Sigmoid colon (tissue), 7 donors: Measurements from ENCODE around the gene OVCH2. TPM values are rescaled to one million over a fixed set of nuclear protein-coding genes. Genes with fewer than 3 reads are reported as not detected.

ENCODE experiments used
- DNase-seq: peaks from one replicate; pipeline ENCODE4 v3.0.0-alpha.2; 2019
- H3K27ac ChIP-seq, 4 donors: fragments of 200-600 bp; sonication (generic); one replicate each; pipeline ENCODE4 v1.5.1; 2016 to 2019; ENCODE audit warnings: mild to moderate bottlenecking in 1 of 4
- H3K27me3 ChIP-seq, 3 donors: fragments of 200-600 bp; sonication (generic); one replicate each; pipeline ENCODE4 v1.5.1; 2019; ENCODE audit warnings: mild to moderate bottlenecking in 1 of 3
- H3K36me3 ChIP-seq, 4 donors: fragments of 200-600 bp; sonication (generic); one replicate each; pipeline ENCODE4 v1.5.1; 2016 to 2019
- H3K4me1 ChIP-seq, 4 donors: fragments of 200-600 bp; sonication (generic); one replicate each; pipeline ENCODE4 v1.5.1; 2017 to 2019
- H3K4me3 ChIP-seq, 4 donors: fragments of 200-600 bp; sonication (generic); one replicate each; pipeline ENCODE4 v1.5.1; 2017 to 2019; ENCODE audit warnings: mild to moderate bottlenecking in 2 of 4, moderate library complexity in 1 of 4
- H3K9me3 ChIP-seq, 4 donors: fragments of 200-600 bp in 3 of 4; sonication (generic) in 3 of 4; one replicate each; pipeline versions ENCODE4 v1.5.1 to v1.6.1; 2013 to 2019
- CTCF ChIP-seq, 4 experiments: fragments of 450-650 bp in 3 of 4; fragments of 200-600 bp in 1 of 4; IDR thresholded peaks; one replicate each; pipeline ENCODE4 v1.5.1; 2016 to 2019; ENCODE audit warnings: antibody characterized with exemption in 4 of 4, mild to moderate bottlenecking in 3 of 4, moderate library complexity in 2 of 4
- EP300 ChIP-seq, 4 donors: sonication (generic); formaldehyde crosslinking; IDR thresholded peaks; one replicate each; pipeline ENCODE4 v1.6.1; 2017; ENCODE audit warnings: antibody characterized with exemption in 4 of 4
- POLR2A ChIP-seq, 2 donors: fragments of 450-650 bp; IDR thresholded peaks; one replicate each; pipeline ENCODE4 v1.6.1; 2016; ENCODE audit warnings: antibody characterized with exemption in 2 of 2, mild to moderate bottlenecking in 2 of 2, moderate library complexity in 2 of 2
- POLR2AphosphoS5 ChIP-seq, 4 donors: sonication (generic); formaldehyde crosslinking; IDR thresholded peaks; one replicate each; pipeline ENCODE4 v1.6.1; 2017; ENCODE audit warnings: antibody characterized with exemption in 4 of 4
- WGBS, 2 donors: extraction: QIAGEN DNeasy Blood & Tissue Kit; methylation state at CpG; one replicate each; pipeline ENCODE4 v1.1.7; 2013; 5-methylcytosine and 5-hydroxymethylcytosine counted together
- intact Hi-C: fragments of 100-400 bp; cut with DNase I; formaldehyde crosslinking; loops from one replicate; pipeline ENCODE4 v1.15.1; 2023
- polyA plus RNA-seq, 3 donors: library from polyadenylated mRNA; stranded (reverse); fragments of 200-250 nt; gene quantifications; one replicate each; pipeline ENCODE4 v1.2.3, GENCODE V29; 2013
- total RNA-seq, 4 donors: library from RNA; depleted of rRNA; stranded (reverse); fragments of >200 nt; gene quantifications; one replicate each; pipeline ENCODE4 v1.1.0, GENCODE V29; 2016
- donor health status: healthy with polysubstance abuse.
- donor health status: Bipolar disorder and iron deficiency.
- donor health status: healthy.

The OVCH2 gene
- total and polyA plus RNA-seq, 7 donors: not detected

GRCh38 chr11:7654195-7654705 lies 52.0 kb downstream of the OVCH2 start:
- Histone ChIP-seq H3K27ac (no peak overlapping the region), H3K4me1 (no peaks in the 10 kb centered on the region), H3K4me3 (no peak overlapping the region), H3K27me3 (no peaks in the 10 kb centered on the region), H3K36me3 (peaks cover 0 to 20% (median 4%) of the 10 kb centered on the region in 4 donors), H3K9me3 (no peaks in the 10 kb centered on the region)
- intact Hi-C loops: no loop called here
- no peak for DNase-seq
- WGBS, 2 donors: 86 to 90% methylated on average over 4 of the region's 4 CpGs
- TF ChIP-seq POLR2A (IDR thresholded peaks at IDR 0.05) (no peak), CTCF (IDR thresholded peaks at IDR 0.05) (no peak), POLR2AphosphoS5 (IDR thresholded peaks at IDR 0.05) (no peak), EP300 (IDR thresholded peaks at IDR 0.05) (no peak)

- TF ChIP-seq POLR2AphosphoS5 (IDR thresholded peaks at IDR 0.05) (no peak), POLR2A (IDR thresholded peaks at IDR 0.05) (no peak), CTCF (IDR thresholded peaks at IDR 0.05) (no peak), EP300 (IDR thresholded peaks at IDR 0.05) (no peak)
- Histone ChIP-seq H3K27me3 (no peaks in the 10 kb centered on the region), H3K36me3 (peaks cover 0 to 23% (median 4%) of the 10 kb centered on the region in 4 donors), H3K27ac (no peak overlapping the region), H3K9me3 (no peaks in the 10 kb centered on the region), H3K4me3 (no peak overlapping the region), H3K4me1 (no peaks in the 10 kb centered on the region)
- DNase-seq: no peak
- WGBS, 2 donors: 87 to 90% methylated on average over 9 of the region's 9 CpGs
- intact Hi-C loops: no loop called here
Measured at GRCh38 chr11:7651700-7652099, 54.6 kb downstream of the OVCH2 start.

GRCh38 chr11:7651140-7651551 lies 55.1 kb downstream of the OVCH2 start:
- WGBS, 2 donors: 50 to 83% methylated on average over 5 of the region's 5 CpGs
- Histone ChIP-seq H3K27me3 (no peaks in the 10 kb centered on the region), H3K4me3 (no peak overlapping the region), H3K4me1 (no peaks in the 10 kb centered on the region), H3K27ac (no peak overlapping the region), H3K36me3 (peaks cover 0 to 23% (median 4%) of the 10 kb centered on the region in 4 donors), H3K9me3 (no peaks in the 10 kb centered on the region)
- DNase-seq: no peak
- intact Hi-C loops: no loop called here
- no peak for TF ChIP-seq POLR2AphosphoS5 (IDR thresholded peaks at IDR 0.05)
- TF ChIP-seq CTCF (IDR thresholded peaks at IDR 0.05): no peak
- TF ChIP-seq EP300 (IDR thresholded peaks at IDR 0.05): no peak
- no peak for TF ChIP-seq POLR2A (IDR thresholded peaks at IDR 0.05)

GRCh38 chr11:7648264-7648663 lies 58.0 kb downstream of the OVCH2 start:
- Histone ChIP-seq H3K36me3 (peaks cover 0 to 18% (median 2%) of the 10 kb centered on the region in 4 donors), H3K9me3 (no peaks in the 10 kb centered on the region), H3K27me3 (no peaks in the 10 kb centered on the region), H3K4me1 (no peaks in the 10 kb centered on the region), H3K4me3 (no peak overlapping the region), H3K27ac (no peak overlapping the region)
- DNase-seq: no peak
- no peak for TF ChIP-seq EP300 (IDR thresholded peaks at IDR 0.05)
- no peak for TF ChIP-seq CTCF (IDR thresholded peaks at IDR 0.05)
- no peak for TF ChIP-seq POLR2AphosphoS5 (IDR thresholded peaks at IDR 0.05)
- no peak for TF ChIP-seq POLR2A (IDR thresholded peaks at IDR 0.05)
- 51 to 86% methylated on average over 3 of the region's 3 CpGs for WGBS, 2 donors
- intact Hi-C loops: no loop called here

GRCh38 chr11:7646866-7647265 lies 59.4 kb downstream of the OVCH2 start:
- no peaks in the 10 kb centered on the region for H3K4me1 ChIP-seq
- TF ChIP-seq POLR2A (IDR thresholded peaks at IDR 0.05) (no peak), CTCF (IDR thresholded peaks at IDR 0.05) (no peak), POLR2AphosphoS5 (IDR thresholded peaks at IDR 0.05) (no peak), EP300 (IDR thresholded peaks at IDR 0.05) (no peak)
- intact Hi-C loops: no loop called here
- no peaks in the 10 kb centered on the region for H3K9me3 ChIP-seq
- peaks cover 0 to 17% (median under 1%) of the 10 kb centered on the region in 4 donors for H3K36me3 ChIP-seq
- DNase-seq: no peak
- WGBS, 2 donors: 87 to 93% methylated on average over 2 of the region's 2 CpGs
- no peak overlapping the region for H3K4me3 ChIP-seq
- H3K27me3 ChIP-seq: no peaks in the 10 kb centered on the region
- H3K27ac ChIP-seq: no peak overlapping the region
